GM18951 (cell line): ENCODE results near the gene DOCK2.

Experiments used
- POLR2A ChIP-seq: IDR thresholded peaks from 4 replicates; pipeline ENCODE4 v1.6.1; 2011; ENCODE audit warnings: mild to moderate bottlenecking; ENCODE audit not compliant: insufficient read length, insufficient read depth; ENCODE audit errors: extremely low read depth
- in situ Hi-C: fragments of 300-500 bp; cut with MboI; formaldehyde crosslinking; loops from one replicate; pipeline ENCODE4 v1.12.0; 2022; ENCODE audit warnings: low sequenced_read_pairs, mixed read lengths, inconsistent platforms; ENCODE audit not compliant: unreplicated experiment

DOCK2 gene

DNA sequence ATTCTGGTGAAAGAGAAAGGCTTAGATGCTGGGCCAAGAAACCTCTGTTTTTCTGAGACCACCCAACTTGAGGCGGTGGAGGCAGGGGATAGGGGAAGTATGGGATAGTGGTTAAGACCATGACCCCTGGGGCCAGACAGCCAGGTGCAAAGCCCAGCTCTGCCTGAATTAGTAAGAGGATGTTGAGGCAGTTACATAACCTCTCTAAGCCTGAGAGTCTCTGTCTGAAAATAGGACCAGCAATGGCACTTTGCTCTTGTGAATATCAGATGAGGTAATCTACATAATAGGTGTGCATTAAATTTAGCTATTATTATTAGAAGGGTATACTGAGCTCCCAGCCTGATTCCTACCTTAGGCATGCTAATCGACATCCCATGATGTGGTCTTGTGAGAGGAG lies 68.2 kb downstream of the DOCK2 start:
- in situ Hi-C loops: no loop called here
- no peak for TF ChIP-seq POLR2A

DNA sequence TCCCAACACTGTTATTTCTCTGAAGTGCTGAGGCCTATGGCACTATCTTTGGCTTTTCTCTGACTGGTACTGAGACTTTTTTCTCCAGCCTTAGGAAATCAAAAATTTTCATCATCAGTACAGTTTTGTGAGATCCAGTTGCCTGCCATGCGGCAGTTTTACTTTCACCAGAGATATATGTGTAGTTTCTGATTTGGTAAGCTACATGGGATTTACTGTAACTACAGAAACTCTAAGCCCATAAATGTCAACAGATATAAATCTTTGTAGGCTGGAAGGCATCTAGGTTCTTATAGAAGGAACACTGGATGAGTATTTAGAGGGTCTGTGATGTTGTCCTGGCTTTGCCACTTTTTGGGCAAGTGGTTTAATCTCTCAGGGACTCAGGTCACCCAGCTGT lies 69.0 kb downstream of the DOCK2 start:
- no peak for TF ChIP-seq POLR2A
- in situ Hi-C loops: no loop called here

DNA sequence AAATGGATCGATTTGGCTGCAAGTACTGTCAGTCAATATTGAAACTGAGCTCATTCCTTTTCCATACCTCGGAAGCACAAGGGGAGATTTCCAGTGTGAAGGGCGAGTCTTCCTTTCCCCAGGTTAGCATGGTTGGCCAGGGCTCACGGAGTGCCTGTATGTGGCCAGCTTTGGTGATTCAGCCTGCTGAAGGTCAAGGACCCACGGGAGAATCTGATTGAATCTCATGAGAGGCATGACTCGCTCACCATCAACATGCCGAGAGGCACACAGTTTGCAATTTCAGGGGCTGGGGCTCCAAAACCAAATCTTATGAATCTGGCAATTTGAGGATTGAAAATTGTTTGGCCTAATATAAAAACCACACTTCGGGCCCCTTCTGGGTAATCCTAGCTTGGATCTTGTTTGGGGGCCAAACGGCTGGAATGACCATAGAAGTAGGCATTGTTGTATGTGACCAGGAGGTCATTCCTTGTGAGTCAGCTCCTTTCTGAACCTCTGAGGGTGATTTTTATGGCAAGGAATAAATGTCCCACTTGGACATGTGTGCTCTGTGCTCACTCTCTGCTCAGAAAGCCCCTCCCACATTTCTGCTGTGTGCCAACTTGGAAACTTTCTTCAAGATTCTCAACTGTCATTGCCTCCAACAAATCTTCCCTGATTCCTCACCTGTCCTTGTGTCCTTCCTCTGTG lies 69.8 kb downstream of the DOCK2 start:
- in situ Hi-C loops: no loop called here
- no peak for TF ChIP-seq POLR2A

DNA sequence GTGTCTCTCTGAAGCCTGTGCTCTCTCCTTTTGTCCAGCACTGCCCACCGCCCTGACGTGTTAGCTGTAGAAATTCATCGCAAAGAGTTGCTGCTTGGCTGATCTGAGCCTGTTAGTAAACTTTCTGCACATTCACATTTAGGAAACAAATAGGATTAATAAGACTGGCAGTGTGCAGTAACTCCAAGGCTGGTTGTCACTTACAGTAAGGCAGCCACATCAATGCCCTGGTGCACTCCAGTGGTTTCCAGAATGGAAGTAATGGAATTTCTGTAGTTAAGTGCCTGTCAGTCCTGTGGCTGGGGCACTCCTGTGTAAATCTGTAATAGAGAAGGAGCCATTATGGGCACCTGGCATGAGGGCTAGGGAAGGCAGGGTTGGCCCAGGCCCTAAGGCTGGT lies 70.6 kb downstream of the DOCK2 start:
- in situ Hi-C loops: no loop called here
- TF ChIP-seq POLR2A: no peak

DNA sequence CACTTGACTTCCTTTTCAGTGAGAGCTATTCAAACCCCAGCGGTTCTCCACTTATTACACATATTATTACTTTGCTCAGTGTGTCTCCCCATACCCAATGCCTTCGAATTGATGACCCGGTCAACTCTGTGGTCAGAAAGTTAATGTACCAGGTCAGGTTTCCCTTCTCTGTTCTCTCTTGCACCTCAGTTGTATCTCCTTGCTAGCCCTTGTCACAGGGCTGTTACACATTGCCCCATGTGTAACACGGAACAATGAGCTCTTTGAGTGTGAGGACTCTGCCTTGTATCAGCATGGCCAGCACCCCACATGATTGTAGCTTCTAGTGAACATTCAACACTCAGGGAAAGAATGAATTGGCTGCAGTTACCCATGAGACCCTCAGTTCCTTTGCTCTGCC lies 73.6 kb downstream of the DOCK2 start:
- TF ChIP-seq POLR2A: no peak
- in situ Hi-C loops: no loop called here

DNA sequence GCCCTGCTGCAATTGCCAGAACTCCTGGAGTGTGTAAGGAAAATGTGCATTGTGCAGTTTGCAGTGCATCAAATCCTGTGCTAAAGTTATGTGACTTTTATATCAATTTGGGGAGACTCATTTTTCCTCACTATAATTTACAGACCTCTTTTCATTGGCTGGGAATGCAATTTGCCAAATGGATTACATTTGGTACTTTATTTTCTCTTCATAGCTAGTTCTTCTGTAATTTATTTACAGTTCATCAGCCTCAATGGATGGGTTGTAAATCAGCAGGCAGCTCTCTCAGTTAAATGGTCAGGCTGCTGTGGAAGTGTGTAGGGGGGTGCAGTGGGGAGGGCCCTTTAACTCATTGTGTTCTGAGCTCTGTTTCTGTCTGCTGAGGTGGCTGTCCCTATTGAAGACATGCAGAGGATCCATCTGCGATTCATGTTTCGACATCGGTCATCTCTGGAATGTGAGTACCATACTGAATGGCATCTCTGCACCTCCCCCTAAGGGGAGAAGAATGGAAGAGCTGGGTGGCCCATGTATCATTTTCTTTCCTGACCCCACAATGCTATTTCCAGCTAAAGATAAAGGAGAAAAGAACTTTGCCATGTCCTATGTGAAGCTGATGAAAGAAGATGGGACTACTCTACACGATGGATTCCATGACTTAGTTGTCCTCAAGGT lies 74.6 kb downstream of the DOCK2 start:
- in situ Hi-C loops: no loop called here
- no peak for TF ChIP-seq POLR2A

DNA sequence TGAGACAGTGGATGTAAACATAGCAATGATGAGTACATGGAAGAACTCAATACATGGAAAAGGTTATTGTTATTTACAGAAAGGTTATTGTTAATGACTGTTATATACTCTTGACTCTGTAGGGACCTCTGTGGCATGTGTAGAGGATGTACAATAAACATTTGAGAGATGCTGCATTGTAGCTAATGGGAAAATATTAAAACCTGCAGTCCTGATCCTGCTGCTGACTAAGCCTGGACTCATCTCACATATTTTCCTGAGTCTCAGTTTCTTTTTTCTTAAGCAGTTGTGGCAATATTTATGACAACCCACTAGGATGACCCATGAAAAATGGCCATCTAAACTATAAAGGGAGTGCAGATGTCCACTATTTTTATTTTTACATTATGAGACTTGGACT lies 75.4 kb downstream of the DOCK2 start:
- TF ChIP-seq POLR2A: no peak
- in situ Hi-C loops: no loop called here

DNA sequence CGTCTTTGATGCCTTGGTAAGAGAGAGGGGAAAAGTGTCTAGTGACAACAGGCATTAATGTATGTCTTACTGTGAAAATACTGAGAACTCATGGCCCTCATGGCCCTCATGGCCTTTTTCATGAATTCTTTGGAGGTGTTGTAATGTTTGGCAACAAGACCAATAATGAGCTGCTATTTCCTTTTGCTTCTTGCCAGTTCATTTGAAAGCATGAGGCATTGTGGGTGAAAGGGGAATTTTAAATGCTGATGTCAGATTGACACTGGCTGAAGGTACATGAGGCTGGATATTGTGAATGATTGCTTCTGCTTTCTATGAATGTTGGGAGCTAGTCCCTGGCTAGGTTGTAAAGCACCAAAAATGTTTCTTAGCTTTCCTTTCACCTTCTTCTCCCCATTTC lies 79.2 kb downstream of the DOCK2 start:
- TF ChIP-seq POLR2A: no peak
- in situ Hi-C loops: no loop called here

DNA sequence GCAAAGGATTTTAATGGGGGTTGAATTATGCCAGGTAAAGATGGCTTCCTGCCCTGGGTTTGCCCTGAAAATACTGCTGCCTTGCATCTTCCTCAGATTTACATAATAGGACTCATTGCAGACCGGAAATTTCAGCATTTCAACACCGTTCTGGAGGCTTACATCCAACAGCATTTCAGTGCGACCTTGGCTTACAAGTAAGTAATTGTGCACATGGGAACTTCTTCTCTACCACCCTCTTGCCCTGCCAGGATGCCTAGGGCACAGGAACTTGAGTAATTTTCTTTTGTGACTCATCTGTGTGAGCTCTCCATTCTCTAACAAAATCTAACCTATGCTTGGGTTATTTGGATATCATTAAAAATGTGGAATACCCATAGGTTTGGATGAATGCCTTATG lies 80.2 kb downstream of the DOCK2 start:
- in situ Hi-C loops: no loop called here

DNA sequence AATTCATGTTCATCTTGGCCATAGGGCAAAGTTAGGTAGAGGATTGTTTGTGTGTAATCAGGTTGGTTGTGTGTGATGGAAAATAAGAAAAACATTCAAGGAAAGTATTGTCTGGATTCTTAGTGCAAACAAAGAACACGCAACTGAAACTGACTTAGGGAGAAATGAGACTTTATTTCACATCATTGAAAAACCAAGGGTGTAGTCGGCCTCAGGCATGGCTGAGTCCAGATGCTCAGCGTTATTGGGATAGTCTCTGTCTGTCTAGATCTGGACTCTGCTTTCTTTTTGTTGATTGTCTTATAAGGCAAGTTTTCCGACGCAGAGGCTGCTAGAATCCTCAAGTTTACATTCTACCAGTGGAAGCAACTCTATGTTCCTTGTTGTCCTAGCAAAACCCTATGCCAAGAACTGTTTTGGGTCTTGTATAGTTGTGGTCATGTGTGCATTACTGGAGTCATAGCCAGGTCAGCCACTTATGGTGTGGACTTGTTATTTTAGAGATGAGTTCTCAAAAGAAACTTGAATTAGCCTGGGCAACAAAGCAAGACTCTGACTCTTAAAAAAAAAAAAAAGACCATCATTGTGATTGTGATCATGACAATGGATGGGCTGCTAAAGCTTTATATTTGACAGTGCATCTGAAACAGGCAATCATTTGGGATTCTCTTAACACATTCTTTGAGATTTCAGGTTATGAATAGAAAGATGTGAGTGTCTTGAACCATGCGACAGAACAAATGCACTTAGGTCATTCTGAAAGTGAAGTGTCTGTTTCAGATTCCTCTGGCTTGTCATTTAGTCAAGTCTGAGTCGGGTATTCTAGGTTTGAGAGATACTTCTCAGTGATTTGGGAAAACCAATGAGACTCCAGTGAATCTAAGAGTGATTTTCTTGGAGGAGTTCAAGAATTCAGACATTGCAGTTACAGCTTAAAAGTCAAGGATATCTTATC lies 82.6 kb downstream of the DOCK2 start:
- no peak for TF ChIP-seq POLR2A
- in situ Hi-C loops: no loop called here

More for the DNA sequence above, 80.2 kb downstream of the DOCK2 start:
- TF ChIP-seq POLR2A: no peak

DNA sequence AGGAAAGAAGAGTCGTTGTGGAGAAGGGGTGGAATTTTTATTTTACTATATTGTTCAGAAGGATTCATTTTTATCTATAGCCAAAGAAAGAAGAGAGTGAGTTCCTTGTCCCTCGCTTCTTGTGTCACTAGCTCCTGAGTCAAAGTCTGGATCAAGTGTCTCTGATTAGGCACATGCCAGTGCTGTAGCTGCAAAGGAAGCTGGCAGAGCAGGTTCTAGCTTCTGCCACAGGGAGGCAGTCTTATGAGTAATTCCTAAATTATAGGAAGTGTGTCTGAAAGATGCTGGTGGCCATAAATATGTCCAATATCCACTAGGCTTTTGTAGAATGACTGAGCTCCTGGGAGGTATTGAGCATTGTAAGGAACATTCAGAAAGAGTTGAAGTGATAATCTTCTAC lies 84.7 kb downstream of the DOCK2 start:
- in situ Hi-C loops: no loop called here
- TF ChIP-seq POLR2A: no peak

DNA sequence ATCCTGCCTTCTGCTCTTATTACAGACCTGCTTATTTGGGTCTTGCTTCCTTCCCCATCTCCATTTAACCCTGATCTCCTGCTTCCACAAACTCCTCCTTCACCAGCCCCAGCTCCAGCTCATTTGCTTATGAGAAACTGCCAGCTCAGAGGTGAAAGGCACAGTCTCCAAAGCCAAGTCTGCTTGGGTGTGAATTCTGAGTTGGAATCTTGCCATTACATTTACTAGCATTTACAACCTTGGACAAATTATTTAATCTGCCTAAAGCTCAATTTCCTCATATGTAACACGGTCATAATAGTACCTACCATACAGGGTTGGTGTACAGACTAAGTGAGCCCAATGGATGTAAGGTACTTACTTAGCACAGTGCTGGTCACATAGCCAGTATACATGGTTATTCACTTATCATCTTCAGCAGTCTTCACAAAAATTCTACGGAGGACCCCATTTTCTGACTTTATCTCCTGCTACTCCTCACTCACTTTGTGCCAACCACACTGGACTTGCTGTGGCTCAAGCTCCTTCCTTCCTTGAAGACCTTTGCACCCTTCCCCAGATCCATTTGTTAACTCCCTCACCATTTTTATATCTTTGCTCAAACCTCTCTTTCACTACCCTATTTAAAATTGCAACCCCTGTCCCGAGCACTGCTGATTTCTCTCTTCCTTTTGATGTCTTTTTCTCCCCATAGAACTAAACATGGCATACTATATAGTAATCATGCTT lies 86.2 kb downstream of the DOCK2 start:
- TF ChIP-seq POLR2A: no peak
- in situ Hi-C loops: no loop called here
